Sigmoid colon (tissue), 4 donors: ENCODE measurements around the gene WDFY4.

Experiments used
- EP300 ChIP-seq, 4 donors: sonication (generic); formaldehyde crosslinking; IDR thresholded peaks; one replicate each; pipeline ENCODE4 v1.6.1; 2017; ENCODE audit warnings: antibody characterized with exemption in 4 of 4
- TF ChIP-seq, protein P1 (sequence below), 4 experiments: fragments of 450-650 bp in 3 of 4; fragments of 200-600 bp in 1 of 4; IDR thresholded peaks; one replicate each; pipeline ENCODE4 v1.5.1; 2016 to 2019; ENCODE audit warnings: antibody characterized with exemption in 4 of 4, mild to moderate bottlenecking in 3 of 4, moderate library complexity in 2 of 4

- TF ChIP-seq, protein P1, sequence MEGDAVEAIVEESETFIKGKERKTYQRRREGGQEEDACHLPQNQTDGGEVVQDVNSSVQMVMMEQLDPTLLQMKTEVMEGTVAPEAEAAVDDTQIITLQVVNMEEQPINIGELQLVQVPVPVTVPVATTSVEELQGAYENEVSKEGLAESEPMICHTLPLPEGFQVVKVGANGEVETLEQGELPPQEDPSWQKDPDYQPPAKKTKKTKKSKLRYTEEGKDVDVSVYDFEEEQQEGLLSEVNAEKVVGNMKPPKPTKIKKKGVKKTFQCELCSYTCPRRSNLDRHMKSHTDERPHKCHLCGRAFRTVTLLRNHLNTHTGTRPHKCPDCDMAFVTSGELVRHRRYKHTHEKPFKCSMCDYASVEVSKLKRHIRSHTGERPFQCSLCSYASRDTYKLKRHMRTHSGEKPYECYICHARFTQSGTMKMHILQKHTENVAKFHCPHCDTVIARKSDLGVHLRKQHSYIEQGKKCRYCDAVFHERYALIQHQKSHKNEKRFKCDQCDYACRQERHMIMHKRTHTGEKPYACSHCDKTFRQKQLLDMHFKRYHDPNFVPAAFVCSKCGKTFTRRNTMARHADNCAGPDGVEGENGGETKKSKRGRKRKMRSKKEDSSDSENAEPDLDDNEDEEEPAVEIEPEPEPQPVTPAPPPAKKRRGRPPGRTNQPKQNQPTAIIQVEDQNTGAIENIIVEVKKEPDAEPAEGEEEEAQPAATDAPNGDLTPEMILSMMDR (IDR thresholded peaks at IDR 0.05): no peak
- no peak for TF ChIP-seq EP300 (IDR thresholded peaks at IDR 0.05)
Observed at GRCh38 chr10:48813291-48813690, 128.6 kb downstream of the WDFY4 start.
